NCI-H128 (cell line): Measurements from ENCODE around the gene CTF1.

Experiments
- DNase-seq: peaks from one replicate; lab custom pipeline; 2025; ENCODE audit not compliant: unreplicated experiment; lab: John Stamatoyannopoulos, UW

The CTF1 gene

DNA sequence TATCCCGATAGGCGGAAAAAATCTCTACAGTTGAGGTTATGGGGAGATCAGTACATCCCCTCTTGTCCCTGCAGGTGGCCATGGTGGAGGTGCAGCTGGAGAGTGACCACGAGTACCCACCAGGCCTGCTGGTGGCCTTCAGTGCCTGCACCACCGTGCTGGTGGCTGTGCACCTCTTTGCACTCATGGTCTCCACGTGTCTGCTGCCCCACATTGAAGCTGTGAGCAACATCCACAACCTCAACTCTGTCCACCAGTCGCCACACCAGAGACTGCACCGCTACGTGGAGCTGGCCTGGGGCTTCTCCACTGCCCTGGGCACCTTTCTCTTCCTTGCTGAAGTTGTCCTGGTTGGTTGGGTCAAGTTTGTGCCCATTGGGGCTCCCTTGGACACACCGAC lies 56.7 kb downstream of the CTF1 start:
- DNase-seq, result no peak
